Measurements from ENCODE around the gene NEB.
"Not testable (repeated sequence)": the region's sequence is repeated elsewhere in the genome, so short reads cannot be mapped to it uniquely, and the experiment has no call there.

The NEB gene

GRCh38 chr2:151611351-151611750 lies 122.9 kb downstream of the NEB start:
- DNase-seq: no peak
- no peaks in the 10 kb centered on the region for H3K36me3 ChIP-seq (replicated peaks; ENCODE audit: insufficient read depth, low read length)
- no peaks in the 10 kb centered on the region for H3K9me3 ChIP-seq (replicated peaks; ENCODE audit: insufficient read depth, low read length)
- H3K27ac ChIP-seq (ENCODE audit: low read length): no peak overlapping the region
- no peaks in the 10 kb centered on the region for H3K9me2 ChIP-seq (replicated peaks; ENCODE audit: insufficient read depth, low read length)
- no peaks in the 10 kb centered on the region for H3K27me3 ChIP-seq (replicated peaks; ENCODE audit: insufficient read depth, low read length)
- no peaks in the 10 kb centered on the region for H3K79me2 ChIP-seq (ENCODE audit: low read length)
- H3K9ac ChIP-seq (ENCODE audit: low read length): no peak overlapping the region
- H3F3A ChIP-seq (ENCODE audit: insufficient read depth, low read length): no peaks in the 10 kb centered on the region
- TF ChIP-seq CTCF (IDR thresholded peaks at IDR 0.05; ENCODE audit: low read length): no peak
- no peak for TF ChIP-seq EZH2phosphoT487 (IDR thresholded peaks at IDR 0.05; ENCODE audit: low read length)
- TF ChIP-seq EZH2 (optimal IDR thresholded peaks at IDR 0.05; ENCODE audit: low read depth, low read length): no peak
- no peak overlapping the region for H3K4me3 ChIP-seq (ENCODE audit: low read length)
- no peaks in the 10 kb centered on the region for H3K4me1 ChIP-seq (ENCODE audit: low read length)
- H3K4me2 ChIP-seq (ENCODE audit: low read depth, low read length): no peak overlapping the region
- H2AFZ ChIP-seq (ENCODE audit: low read length): no peak overlapping the region
- no peaks in the 10 kb centered on the region for H4K20me1 ChIP-seq (ENCODE audit: insufficient read depth, low read length)

DNA sequence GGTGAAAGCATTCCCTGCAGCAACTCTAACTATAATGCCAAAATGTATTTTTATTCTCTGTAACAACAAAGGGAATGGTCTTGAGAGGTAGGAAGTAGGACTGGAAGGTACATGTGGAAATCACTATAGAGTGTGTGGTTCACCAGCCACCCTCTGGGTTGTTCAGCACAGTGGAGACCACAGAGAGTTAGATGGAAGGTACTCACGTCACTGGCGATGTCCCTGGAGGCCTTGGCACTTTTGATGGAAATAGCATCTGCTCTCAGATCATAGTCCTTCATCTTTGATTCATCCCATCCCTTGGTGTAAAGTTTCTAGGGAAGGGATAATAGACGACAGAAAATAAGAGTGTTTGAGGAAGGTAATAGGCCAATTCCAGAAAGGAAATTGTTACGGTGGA lies 124.0 kb downstream of the NEB start:
- no peak for DNase-seq
- H3K4me1 ChIP-seq (ENCODE audit: low read length): no peaks in the 10 kb centered on the region
- TF ChIP-seq CTCF (IDR thresholded peaks at IDR 0.05; ENCODE audit: low read length) (no peak), EZH2phosphoT487 (IDR thresholded peaks at IDR 0.05; ENCODE audit: low read length) (no peak), EZH2 (optimal IDR thresholded peaks at IDR 0.05; ENCODE audit: low read depth, low read length) (no peak)
- no peaks in the 10 kb centered on the region for H4K20me1 ChIP-seq (ENCODE audit: insufficient read depth, low read length)
- no peaks in the 10 kb centered on the region for H3K79me2 ChIP-seq (ENCODE audit: low read length)
- no peak overlapping the region for H3K27ac ChIP-seq (ENCODE audit: low read length)
- H3K4me2 ChIP-seq (ENCODE audit: low read depth, low read length): no peak overlapping the region
- no peaks in the 10 kb centered on the region for H3F3A ChIP-seq (ENCODE audit: insufficient read depth, low read length)
- no peak overlapping the region for H3K9ac ChIP-seq (ENCODE audit: low read length)
- no peaks in the 10 kb centered on the region for H3K9me3 ChIP-seq (replicated peaks; ENCODE audit: insufficient read depth, low read length)
- no peak overlapping the region for H3K4me3 ChIP-seq (ENCODE audit: low read length)
- H2AFZ ChIP-seq (ENCODE audit: low read length): no peak overlapping the region
- no peaks in the 10 kb centered on the region for H3K27me3 ChIP-seq (replicated peaks; ENCODE audit: insufficient read depth, low read length)
- H3K36me3 ChIP-seq (replicated peaks; ENCODE audit: insufficient read depth, low read length): no peaks in the 10 kb centered on the region
- no peaks in the 10 kb centered on the region for H3K9me2 ChIP-seq (replicated peaks; ENCODE audit: insufficient read depth, low read length)

DNA sequence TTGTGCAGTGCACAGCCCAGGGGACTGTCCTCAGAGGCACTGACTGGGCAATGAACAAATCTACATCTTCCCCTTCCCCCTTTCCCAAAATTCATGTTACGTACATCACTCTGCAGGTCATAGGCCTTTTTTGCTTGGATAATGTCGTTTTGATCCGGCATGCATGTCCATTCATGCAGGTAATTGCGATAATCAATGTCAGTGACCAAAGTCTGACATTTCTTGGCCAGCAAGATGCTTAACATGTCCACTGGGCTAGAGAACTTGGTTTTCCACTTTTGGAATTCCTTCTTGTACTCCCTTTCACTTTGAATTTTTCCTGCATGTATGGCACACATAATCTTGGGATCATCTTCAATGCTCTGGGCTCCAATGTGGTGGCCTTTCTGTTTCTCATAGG lies 124.6 kb downstream of the NEB start:
- no peak for DNase-seq
- Histone ChIP-seq H3K27me3 (replicated peaks; ENCODE audit: insufficient read depth, low read length) (no peaks in the 10 kb centered on the region), H3K4me2 (ENCODE audit: low read depth, low read length) (no peak overlapping the region), H3F3A (ENCODE audit: insufficient read depth, low read length) (no peaks in the 10 kb centered on the region), H2AFZ (ENCODE audit: low read length) (no peak overlapping the region), H3K79me2 (ENCODE audit: low read length) (no peaks in the 10 kb centered on the region), H4K20me1 (ENCODE audit: insufficient read depth, low read length) (no peaks in the 10 kb centered on the region), H3K9me2 (replicated peaks; ENCODE audit: insufficient read depth, low read length) (no peaks in the 10 kb centered on the region), H3K4me3 (ENCODE audit: low read length) (no peak overlapping the region), H3K9ac (ENCODE audit: low read length) (no peak overlapping the region), H3K9me3 (replicated peaks; ENCODE audit: insufficient read depth, low read length) (no peaks in the 10 kb centered on the region), H3K36me3 (replicated peaks; ENCODE audit: insufficient read depth, low read length) (no peaks in the 10 kb centered on the region), H3K4me1 (ENCODE audit: low read length) (no peaks in the 10 kb centered on the region), H3K27ac (ENCODE audit: low read length) (no peak overlapping the region)
- no peak for TF ChIP-seq EZH2phosphoT487 (IDR thresholded peaks at IDR 0.05; ENCODE audit: low read length)
- TF ChIP-seq CTCF (IDR thresholded peaks at IDR 0.05; ENCODE audit: low read length): no peak

DNA sequence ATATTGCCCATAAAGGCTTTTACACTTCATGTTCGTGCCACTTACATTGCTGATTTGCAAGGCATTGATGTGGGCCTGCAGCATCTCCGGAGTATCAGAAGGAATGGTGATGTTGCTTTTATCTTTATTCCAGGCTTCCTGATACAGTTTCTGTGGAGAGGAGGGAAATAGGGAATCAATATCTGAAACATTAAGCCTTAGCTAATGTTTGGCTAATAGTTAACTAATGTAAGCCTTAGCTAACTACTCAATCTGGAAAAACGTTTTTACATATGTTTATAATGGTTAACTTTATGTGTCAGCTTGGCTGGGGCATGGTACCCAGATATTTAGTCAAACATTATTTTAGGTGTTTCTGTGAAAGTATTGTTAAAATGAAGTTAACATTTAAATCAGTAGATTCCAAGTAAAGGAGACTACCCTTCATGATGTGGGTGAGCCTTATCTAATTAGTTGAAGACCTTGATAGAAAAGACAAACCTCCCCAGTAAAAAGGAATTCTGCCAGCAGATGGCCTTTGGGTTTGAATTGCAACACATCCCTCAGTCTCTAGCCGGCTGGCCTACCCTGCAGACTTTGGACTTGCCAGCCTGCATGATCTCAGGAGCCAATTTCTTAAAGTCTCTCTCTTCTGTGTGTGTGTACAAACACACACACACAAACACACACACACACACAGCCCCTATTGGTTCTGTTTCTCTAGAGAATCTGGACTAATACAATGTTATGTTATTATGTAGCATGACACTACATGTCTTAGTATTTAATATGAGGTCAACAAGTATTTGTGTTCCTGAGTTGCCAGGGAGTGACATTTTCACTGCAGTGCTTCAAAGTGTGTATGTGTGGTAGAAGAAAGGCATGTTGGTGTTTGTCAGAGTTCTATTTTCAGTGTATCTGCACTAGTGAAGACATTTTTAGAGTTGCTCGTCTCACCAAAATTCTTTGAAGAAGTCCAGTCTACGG lies 126.5 kb downstream of the NEB start:
- not testable (repeated sequence) for H4K20me1 ChIP-seq (ENCODE audit: insufficient read depth, low read length); DNase-seq; H3K36me3 ChIP-seq (replicated peaks; ENCODE audit: insufficient read depth, low read length); H3K27ac ChIP-seq (ENCODE audit: low read length); H3K27me3 ChIP-seq (replicated peaks; ENCODE audit: insufficient read depth, low read length); H3K79me2 ChIP-seq (ENCODE audit: low read length); H3K9me3 ChIP-seq (replicated peaks; ENCODE audit: insufficient read depth, low read length); H3K9ac ChIP-seq (ENCODE audit: low read length); H3K4me2 ChIP-seq (ENCODE audit: low read depth, low read length); H3K4me1 ChIP-seq (ENCODE audit: low read length); H3F3A ChIP-seq (ENCODE audit: insufficient read depth, low read length); H2AFZ ChIP-seq (ENCODE audit: low read length); H3K9me2 ChIP-seq (replicated peaks; ENCODE audit: insufficient read depth, low read length); H3K4me3 ChIP-seq (ENCODE audit: low read length)

DNA sequence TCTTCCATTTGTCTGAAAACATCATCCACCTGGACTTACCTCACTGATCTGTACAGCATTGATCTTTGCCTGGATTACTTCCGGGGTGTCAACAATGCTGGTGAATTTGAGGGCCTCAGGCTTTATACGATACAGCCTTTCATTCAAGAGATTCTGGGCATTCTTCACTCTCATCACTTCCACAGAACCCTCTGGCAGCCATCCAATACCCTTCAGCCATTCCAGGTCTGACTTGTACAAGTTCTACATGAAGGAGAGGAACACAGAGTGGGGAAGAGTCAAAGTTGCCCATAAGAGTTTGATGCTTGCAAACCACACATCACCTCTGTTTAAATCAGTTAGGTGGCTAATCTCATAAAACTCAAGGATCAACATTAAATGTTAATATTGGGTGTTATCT lies 130.7 kb downstream of the NEB start:
- H3K79me2 ChIP-seq (ENCODE audit: low read length); H4K20me1 ChIP-seq (ENCODE audit: insufficient read depth, low read length); H3K9me2 ChIP-seq (replicated peaks; ENCODE audit: insufficient read depth, low read length); H3K27me3 ChIP-seq (replicated peaks; ENCODE audit: insufficient read depth, low read length); H3K36me3 ChIP-seq (replicated peaks; ENCODE audit: insufficient read depth, low read length); H3K4me3 ChIP-seq (ENCODE audit: low read length); H3K9ac ChIP-seq (ENCODE audit: low read length); H2AFZ ChIP-seq (ENCODE audit: low read length); H3K27ac ChIP-seq (ENCODE audit: low read length); H3F3A ChIP-seq (ENCODE audit: insufficient read depth, low read length); DNase-seq; H3K4me2 ChIP-seq (ENCODE audit: low read depth, low read length); H3K9me3 ChIP-seq (replicated peaks; ENCODE audit: insufficient read depth, low read length); H3K4me1 ChIP-seq (ENCODE audit: low read length): not testable (repeated sequence)

Data from MM.1S (cell line).